ENCODE measurements around the gene ATXN7L3.

The ATXN7L3 gene

DNA sequence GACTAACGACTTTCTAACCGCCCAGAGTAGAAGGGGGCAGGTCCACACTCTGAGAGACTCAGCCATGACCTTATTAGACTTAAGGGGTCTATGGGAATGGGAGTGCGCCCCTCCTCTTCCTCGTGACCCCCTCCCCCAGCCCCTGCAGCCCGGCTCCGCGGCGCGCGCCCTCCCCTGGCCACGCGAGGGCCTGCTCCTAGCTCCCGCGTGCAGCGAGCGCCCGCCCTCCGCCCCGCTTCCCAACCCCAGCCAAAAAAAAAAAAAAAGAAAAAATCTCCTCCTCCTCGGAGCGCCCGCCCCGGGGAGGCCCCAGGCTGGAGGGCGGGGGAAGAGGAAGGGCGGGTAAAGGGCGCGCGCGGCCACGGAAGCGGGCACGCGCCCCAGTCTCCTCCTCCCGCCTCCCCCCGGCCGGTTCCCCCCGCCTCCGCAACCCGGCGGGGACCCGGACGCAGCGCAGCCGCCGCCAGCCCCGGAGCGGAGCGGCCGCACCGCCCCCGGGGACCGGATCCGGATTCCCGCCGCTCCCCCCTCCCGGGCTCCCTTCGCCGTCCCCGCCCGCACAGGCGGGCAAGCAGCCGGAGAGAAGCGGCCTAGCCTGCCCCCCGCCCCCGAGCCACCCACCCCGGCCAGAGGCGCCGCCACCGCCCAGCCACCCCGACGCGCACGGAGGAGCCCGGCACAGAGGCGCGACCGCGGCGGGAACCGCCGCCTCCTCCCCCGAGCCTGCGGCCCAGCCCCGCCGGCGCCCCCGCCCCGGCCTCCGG lies 18.8 kb upstream of the ATXN7L3 start:
- DNase-seq = peak; percentile 92

DNA sequence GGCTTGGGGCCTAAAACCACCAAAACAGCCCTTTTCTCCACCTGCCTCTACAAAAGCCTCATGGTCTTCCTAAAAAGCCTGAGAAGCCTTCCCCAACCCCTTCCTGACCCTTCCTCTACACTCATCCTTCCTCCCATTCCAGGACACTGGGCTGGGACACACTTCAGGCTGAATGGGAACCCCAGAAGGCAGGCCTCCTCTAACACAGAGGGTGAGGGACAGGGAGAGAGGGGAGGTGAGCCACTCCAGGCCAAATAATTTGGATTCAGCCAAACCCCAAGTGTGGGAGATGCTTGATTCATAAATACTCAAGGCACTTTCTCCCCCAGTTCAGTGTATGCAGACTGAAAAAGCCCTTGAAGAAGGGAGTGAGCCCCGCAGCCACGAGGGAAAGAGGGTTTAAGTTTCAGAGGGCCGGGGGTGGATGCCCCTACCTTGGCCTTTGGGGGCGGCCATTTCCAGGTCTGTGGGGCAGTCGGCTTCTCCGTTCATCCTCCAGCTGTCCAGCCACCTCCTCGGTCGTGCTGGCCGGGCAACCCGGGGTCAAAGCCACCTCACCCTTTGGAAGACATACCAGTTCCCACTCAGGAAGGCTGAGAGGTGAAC lies 18.2 kb upstream of the ATXN7L3 start:
- DNase-seq = no peak

DNA sequence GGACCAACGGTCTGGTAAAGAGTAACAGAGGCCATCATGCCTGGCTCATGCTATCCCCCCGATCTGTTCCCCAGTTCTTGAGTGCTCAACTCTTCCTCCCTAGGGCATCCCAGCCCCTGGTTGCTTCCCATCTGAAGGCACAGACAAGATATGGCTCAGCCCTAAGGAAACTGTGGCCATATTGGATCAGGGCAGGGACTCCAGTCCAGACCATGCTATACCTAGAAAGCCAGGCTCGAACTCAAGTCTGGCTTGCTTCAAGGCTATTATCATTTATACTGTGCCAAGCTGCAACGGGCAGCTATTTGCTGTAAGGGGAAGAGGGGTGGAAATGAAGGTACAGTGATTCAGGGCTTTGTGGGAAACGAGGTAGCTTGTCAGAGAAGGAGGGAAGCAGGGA lies 17.0 kb upstream of the ATXN7L3 start:
- DNase-seq = no peak

GRCh38 chr17:44216173-44216572 lies 16.5 kb upstream of the ATXN7L3 start:
- DNase-seq = peak; percentile 54

- DNase-seq = no peak
Measured at GRCh38 chr17:44214896-44215295, 15.2 kb upstream of the ATXN7L3 start.

DNA sequence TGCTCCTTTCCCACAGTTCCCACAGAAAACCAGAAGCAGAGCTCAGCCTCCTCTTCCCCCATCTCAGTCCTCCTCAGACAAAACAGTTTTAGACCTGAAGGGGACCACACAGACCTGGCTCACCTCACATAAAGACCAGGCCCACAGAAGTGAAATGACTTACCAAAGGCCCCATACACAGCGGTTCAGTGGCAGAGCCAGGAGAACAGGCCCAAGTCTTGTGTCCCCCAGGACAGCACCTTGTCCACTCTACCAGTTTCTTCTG lies 14.5 kb upstream of the ATXN7L3 start:
- DNase-seq = no peak

- DNase-seq = no peak
Measured at GRCh38 chr17:44213403-44214229, 13.9 kb upstream of the ATXN7L3 start.

- DNase-seq = no peak
Measured at GRCh38 chr17:44212507-44213402, 13.1 kb upstream of the ATXN7L3 start.

GRCh38 chr17:44211281-44212265 lies 11.9 kb upstream of the ATXN7L3 start:
- DNase-seq = no peak

- DNase-seq = peak; percentile 93
Measured at GRCh38 chr17:44210342-44211192, 10.9 kb upstream of the ATXN7L3 start.

DNA sequence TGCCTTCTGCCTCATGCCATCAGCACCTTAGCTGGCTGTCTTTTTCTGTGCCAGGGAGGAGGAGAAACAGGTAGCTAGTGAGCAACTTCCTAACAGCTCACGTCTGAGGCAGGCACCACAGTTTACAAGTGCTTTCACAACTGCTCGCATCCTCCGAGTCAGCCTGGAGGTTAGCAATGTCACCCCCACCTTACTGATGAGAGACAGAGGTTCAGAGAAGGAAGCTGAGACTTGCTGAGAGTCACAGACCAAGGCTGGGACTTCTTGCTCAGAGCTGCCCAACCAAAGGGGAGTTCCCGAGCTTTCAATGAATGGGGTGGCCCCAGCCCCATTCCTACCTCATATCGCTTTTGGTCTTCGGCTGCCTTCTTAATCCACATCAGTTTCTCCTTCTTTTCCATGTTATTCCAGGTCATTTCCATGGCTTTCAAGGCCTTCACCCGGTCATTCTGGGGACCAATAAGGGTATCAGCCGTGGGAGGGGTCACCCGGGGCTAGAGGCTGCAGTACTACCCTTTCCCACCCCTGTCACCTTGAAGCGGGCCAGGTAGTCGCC lies 10.2 kb upstream of the ATXN7L3 start:
- peak; percentile 30 for DNase-seq

- no peak for DNase-seq
Measured at GRCh38 chr17:44207743-44208142, 8.1 kb upstream of the ATXN7L3 start.

- DNase-seq = no peak
Measured at GRCh38 chr17:44207319-44207718, 7.6 kb upstream of the ATXN7L3 start.

GRCh38 chr17:44206825-44207155 lies 7.1 kb upstream of the ATXN7L3 start:
- no peak for DNase-seq

GRCh38 chr17:44205962-44206824 lies 6.5 kb upstream of the ATXN7L3 start:
- DNase-seq = no peak

GRCh38 chr17:44204441-44204882 lies 4.8 kb upstream of the ATXN7L3 start:
- DNase-seq = no peak

DNA sequence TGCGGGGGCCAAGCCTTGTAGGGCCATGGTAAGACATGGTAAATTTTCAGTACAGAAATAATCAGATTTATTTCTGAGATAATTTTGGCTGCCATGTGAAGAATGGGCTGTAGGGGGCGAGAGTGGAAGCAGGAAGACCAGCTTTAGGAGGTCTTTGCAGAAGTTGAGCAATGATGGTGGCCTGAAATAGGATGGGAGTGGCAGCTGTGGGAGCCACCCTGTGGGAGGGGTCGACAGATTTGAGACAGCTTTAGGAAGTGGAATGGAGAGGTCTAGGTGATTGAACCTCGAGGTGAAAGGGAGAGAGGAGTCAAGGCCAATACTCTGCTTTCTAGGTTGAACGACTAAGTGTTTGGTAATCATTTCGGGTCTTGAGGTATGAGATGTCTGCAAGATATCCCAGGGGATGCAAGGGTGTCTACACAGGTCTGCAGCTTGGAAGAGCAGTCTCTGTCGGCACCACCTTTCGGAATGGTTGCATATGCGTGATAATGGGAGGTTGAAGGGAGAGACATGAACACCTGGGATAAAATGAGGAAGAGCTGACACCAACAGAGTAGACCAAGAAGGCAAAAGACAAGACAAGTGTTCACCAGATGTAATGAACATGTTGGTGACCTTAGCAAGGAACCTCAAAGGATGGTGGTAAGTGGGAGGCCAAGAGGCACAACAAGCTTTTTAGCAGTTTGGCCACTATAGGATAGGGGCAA lies 4.2 kb upstream of the ATXN7L3 start:
- DNase-seq = peak; percentile 71

GRCh38 chr17:44202756-44203155 lies 3.1 kb upstream of the ATXN7L3 start:
- DNase-seq = no peak

Measured in CD4-positive, alpha-beta T cell treated with Interleukin-10 for 1 hour (primary cell).